ENCODE results near the gene TGIF2.

The TGIF2 gene

GRCh38 chr20:36576081-36576445 is 2.7 kb downstream of the TGIF2 start:
- Histone ChIP-seq H3K27ac (ENCODE audit: low read length) (no peak overlapping the region), H3K9me3 (replicated peaks; ENCODE audit: insufficient read depth, low read length) (no peaks in the 10 kb centered on the region), H3K4me2 (ENCODE audit: low read depth, low read length) (no peak overlapping the region), H3K27me3 (replicated peaks; ENCODE audit: insufficient read depth, low read length) (no peaks in the 10 kb centered on the region), H3K4me3 (ENCODE audit: low read length) (no peak overlapping the region), H3K9me2 (replicated peaks; ENCODE audit: insufficient read depth, low read length) (no peaks in the 10 kb centered on the region), H2AFZ (ENCODE audit: low read length) (no peak overlapping the region), H4K20me1 (ENCODE audit: insufficient read depth, low read length) (no peaks in the 10 kb centered on the region), H3K4me1 (ENCODE audit: low read length) (0 out of 2 replicates have a peak, but pooled peaks cover 9% of the 10 kb centered on the region), H3F3A (ENCODE audit: insufficient read depth, low read length) (peaks cover 24% of the 10 kb centered on the region), H3K79me2 (ENCODE audit: low read length) (peaks cover 58% of the 10 kb centered on the region), H3K36me3 (replicated peaks; ENCODE audit: insufficient read depth, low read length) (no peaks in the 10 kb centered on the region), H3K9ac (ENCODE audit: low read length) (no peak overlapping the region)
- DNase-seq: no peak
- no peak for TF ChIP-seq EZH2 (optimal IDR thresholded peaks at IDR 0.05; ENCODE audit: low read depth, low read length)
- no peak for TF ChIP-seq CTCF (IDR thresholded peaks at IDR 0.05; ENCODE audit: low read length)
- TF ChIP-seq EZH2phosphoT487 (IDR thresholded peaks at IDR 0.05; ENCODE audit: low read length): no peak

- Histone ChIP-seq H3K4me1 (ENCODE audit: low read length) (0 out of 2 replicates have a peak, but pooled peaks cover 7% of the 10 kb centered on the region), H2AFZ (ENCODE audit: low read length) (no peak overlapping the region), H3K36me3 (replicated peaks; ENCODE audit: insufficient read depth, low read length) (no peaks in the 10 kb centered on the region), H3K9ac (ENCODE audit: low read length) (no peak overlapping the region), H3K79me2 (ENCODE audit: low read length) (peaks cover 62% of the 10 kb centered on the region), H3K4me2 (ENCODE audit: low read depth, low read length) (no peak overlapping the region), H3K4me3 (ENCODE audit: low read length) (no peak overlapping the region), H3F3A (ENCODE audit: insufficient read depth, low read length) (0 out of 2 replicates have a peak, but pooled peaks cover 5% of the 10 kb centered on the region), H3K27me3 (replicated peaks; ENCODE audit: insufficient read depth, low read length) (no peaks in the 10 kb centered on the region), H3K9me2 (replicated peaks; ENCODE audit: insufficient read depth, low read length) (no peaks in the 10 kb centered on the region), H4K20me1 (ENCODE audit: insufficient read depth, low read length) (no peaks in the 10 kb centered on the region), H3K27ac (ENCODE audit: low read length) (no peak overlapping the region), H3K9me3 (replicated peaks; ENCODE audit: insufficient read depth, low read length) (no peaks in the 10 kb centered on the region)
- DNase-seq: no peak
- TF ChIP-seq EZH2 (optimal IDR thresholded peaks at IDR 0.05; ENCODE audit: low read depth, low read length): no peak
- TF ChIP-seq CTCF (IDR thresholded peaks at IDR 0.05; ENCODE audit: low read length): no peak
- TF ChIP-seq EZH2phosphoT487 (IDR thresholded peaks at IDR 0.05; ENCODE audit: low read length): no peak
These were observed 5.1 kb downstream of the TGIF2 start for GRCh38 chr20:36578356-36579041.

GRCh38 chr20:36579996-36580545 is 6.7 kb downstream of the TGIF2 start:
- H4K20me1 ChIP-seq (ENCODE audit: insufficient read depth, low read length): no peaks in the 10 kb centered on the region
- peaks cover 4% of the 10 kb centered on the region; the same call in 1 of the 2 replicates for H3F3A ChIP-seq (ENCODE audit: insufficient read depth, low read length)
- H3K9me2 ChIP-seq (replicated peaks; ENCODE audit: insufficient read depth, low read length): no peaks in the 10 kb centered on the region
- no peak for TF ChIP-seq EZH2 (optimal IDR thresholded peaks at IDR 0.05; ENCODE audit: low read depth, low read length)
- TF ChIP-seq CTCF (IDR thresholded peaks at IDR 0.05; ENCODE audit: low read length): no peak
- no peak for TF ChIP-seq EZH2phosphoT487 (IDR thresholded peaks at IDR 0.05; ENCODE audit: low read length)
- DNase-seq: no peak
- 0 out of 2 replicates have a peak, but pooled peaks cover 5% of the 10 kb centered on the region for H3K4me1 ChIP-seq (ENCODE audit: low read length)
- H3K27me3 ChIP-seq (replicated peaks; ENCODE audit: insufficient read depth, low read length): no peaks in the 10 kb centered on the region
- no peaks in the 10 kb centered on the region for H3K9me3 ChIP-seq (replicated peaks; ENCODE audit: insufficient read depth, low read length)
- H3K36me3 ChIP-seq (replicated peaks; ENCODE audit: insufficient read depth, low read length): no peaks in the 10 kb centered on the region
- no peak overlapping the region for H3K4me3 ChIP-seq (ENCODE audit: low read length)
- H3K79me2 ChIP-seq (ENCODE audit: low read length): peaks cover 48% of the 10 kb centered on the region
- H3K27ac ChIP-seq (ENCODE audit: low read length): no peak overlapping the region
- H3K9ac ChIP-seq (ENCODE audit: low read length): no peak overlapping the region
- no peak overlapping the region for H3K4me2 ChIP-seq (ENCODE audit: low read depth, low read length)
- no peak overlapping the region for H2AFZ ChIP-seq (ENCODE audit: low read length)

All from MM.1S (cell line).